HG03460 (cell line): ENCODE data around the gene SF3B2.
A peak's percentile ranks its signal among the peaks of the same experiment; 100 is the strongest.
"Not testable (repeated sequence)": the region's sequence is repeated elsewhere in the genome, so short reads cannot be mapped to it uniquely, and the experiment has no call there.

Source experiments
- ATAC-seq: cut with Tn5 transposase; IDR thresholded peaks from one replicate; pipeline ENCODE4 v1.9.1; 2021; ENCODE audit not compliant: unreplicated experiment

Gene SF3B2

GRCh38 chr11:66051766-66052663 is at the start of gene SF3B2:
SF3B2 (plus strand) TSS chr11:66052364; CDS start chr11:66052385, 21 bp downstream.
- peak; percentile 87 for ATAC-seq

GRCh38 chr11:66002648-66003225 is 49.4 kb upstream of the SF3B2 start:
- ATAC-seq = peak; percentile 32

- ATAC-seq = no peak
Observed at GRCh38 chr11:66003291-66003690, 48.9 kb upstream of the SF3B2 start.

- ATAC-seq = no peak
Observed at GRCh38 chr11:66004186-66004585, 48.0 kb upstream of the SF3B2 start.

GRCh38 chr11:66006134-66006890 is 45.9 kb upstream of the SF3B2 start:
- ATAC-seq = no peak

GRCh38 chr11:66006891-66007176 is 45.3 kb upstream of the SF3B2 start:
- ATAC-seq = no peak

- ATAC-seq = no peak
Observed at GRCh38 chr11:66007201-66007634, 44.9 kb upstream of the SF3B2 start.

- no peak for ATAC-seq
Observed at GRCh38 chr11:66008095-66008467, 44.1 kb upstream of the SF3B2 start.

- ATAC-seq = no peak
Observed at GRCh38 chr11:66008468-66009101, 43.6 kb upstream of the SF3B2 start.

GRCh38 chr11:66010036-66010435 is 42.1 kb upstream of the SF3B2 start:
- not testable (repeated sequence) for ATAC-seq

- ATAC-seq = no peak
Observed at GRCh38 chr11:66011239-66011784, 40.9 kb upstream of the SF3B2 start.

- ATAC-seq = no peak
Observed at GRCh38 chr11:66011785-66012303, 40.3 kb upstream of the SF3B2 start, which contains the start of gene CST6. CST6 (plus strand) TSS chr11:66012008; CDS start chr11:66012045, 37 bp downstream.

- ATAC-seq = no peak
Observed at GRCh38 chr11:66012371-66012945, 39.7 kb upstream of the SF3B2 start.

- ATAC-seq = no peak
Observed at GRCh38 chr11:66012946-66013761, 39.0 kb upstream of the SF3B2 start.

GRCh38 chr11:66013762-66014100 is 38.4 kb upstream of the SF3B2 start:
- no peak for ATAC-seq

GRCh38 chr11:66014804-66015453 is 37.2 kb upstream of the SF3B2 start:
- ATAC-seq = no peak

GRCh38 chr11:66015454-66015881 is 36.7 kb upstream of the SF3B2 start:
- no peak for ATAC-seq

- ATAC-seq = no peak
Observed at GRCh38 chr11:66015936-66016792, 36.0 kb upstream of the SF3B2 start.
